HG03432 (cell line): ENCODE results near the gene LAMC1.

Source experiments
- ATAC-seq: cut with Tn5 transposase; IDR thresholded peaks from one replicate; pipeline ENCODE4 v1.9.1; 2021; ENCODE audit warnings: mild to moderate bottlenecking, moderate library complexity; ENCODE audit not compliant: unreplicated experiment

The LAMC1 gene

GRCh38 chr1:183075861-183076260 lies 52.6 kb downstream of the LAMC1 start:
- ATAC-seq, result no peak

- no peak for ATAC-seq
These were observed 53.9 kb downstream of the LAMC1 start for GRCh38 chr1:183077097-183077496.

- no peak for ATAC-seq
These were observed 56.6 kb downstream of the LAMC1 start for GRCh38 chr1:183079712-183080388.

- ATAC-seq, result no peak
These were observed 57.2 kb downstream of the LAMC1 start for GRCh38 chr1:183080406-183080805.

GRCh38 chr1:183081402-183082120 lies 58.3 kb downstream of the LAMC1 start:
- no peak for ATAC-seq

- ATAC-seq, result no peak
These were observed 59.4 kb downstream of the LAMC1 start for GRCh38 chr1:183082650-183083049.

- ATAC-seq, result no peak
These were observed 63.8 kb downstream of the LAMC1 start for GRCh38 chr1:183087001-183087400.

- ATAC-seq, result no peak
These were observed 65.9 kb downstream of the LAMC1 start for GRCh38 chr1:183089025-183089639.

- no peak for ATAC-seq
These were observed 67.3 kb downstream of the LAMC1 start for GRCh38 chr1:183090391-183091006.

- no peak for ATAC-seq
These were observed 68.0 kb downstream of the LAMC1 start for GRCh38 chr1:183091181-183091580.

GRCh38 chr1:183092350-183092749 lies 69.1 kb downstream of the LAMC1 start:
- no peak for ATAC-seq

- ATAC-seq, result no peak
These were observed 69.9 kb downstream of the LAMC1 start for GRCh38 chr1:183093066-183093668.

- ATAC-seq, result no peak
These were observed 70.6 kb downstream of the LAMC1 start for GRCh38 chr1:183093786-183094298.

GRCh38 chr1:183094351-183094750 lies 71.1 kb downstream of the LAMC1 start:
- ATAC-seq, result no peak

GRCh38 chr1:183096351-183096750 lies 73.1 kb downstream of the LAMC1 start:
- ATAC-seq, result no peak

- no peak for ATAC-seq
These were observed 73.7 kb downstream of the LAMC1 start for GRCh38 chr1:183096894-183097293.

- no peak for ATAC-seq
These were observed 74.3 kb downstream of the LAMC1 start for GRCh38 chr1:183097438-183098051.

- ATAC-seq, result no peak
These were observed 75.1 kb downstream of the LAMC1 start for GRCh38 chr1:183098317-183098716.

- ATAC-seq, result no peak
These were observed 77.2 kb downstream of the LAMC1 start for GRCh38 chr1:183100361-183100974.

GRCh38 chr1:183101081-183101480 lies 77.9 kb downstream of the LAMC1 start:
- ATAC-seq, result no peak
